SK-N-SH treated with all-trans-retinoic acid at 6 μM for 48 hours (cell line): Measurements from ENCODE around the gene POM121L2.

Experiments
- RARB ChIP-seq: fragments of 250-450 bp; sonication (Bioruptor Pico); IDR thresholded peaks from 2 replicates; pipeline ENCODE4 v1.8.0; 2021; ENCODE audit warnings: mild to moderate bottlenecking, moderate library complexity
- SNAI2 ChIP-seq: fragments of 250-450 bp; sonication (Bioruptor Pico); IDR thresholded peaks from 2 replicates; pipeline ENCODE4 v1.5.0; 2020; ENCODE audit warnings: mild to moderate bottlenecking, moderate library complexity
- ZFP3 ChIP-seq: fragments of 250-450 bp; sonication (Bioruptor Pico); IDR thresholded peaks from 2 replicates; pipeline ENCODE4 v1.5.0; 2020; ENCODE audit warnings: mild to moderate bottlenecking, moderate library complexity
- TF ChIP-seq, protein P1 (sequence below): fragments of 250-450 bp; sonication (Bioruptor Pico); IDR thresholded peaks from 2 replicates; pipeline ENCODE4 v1.5.0; 2020; ENCODE audit warnings: mild to moderate bottlenecking, moderate library complexity

GRCh38 chr6:27275025-27275956 is 36.8 kb downstream of the POM121L2 start:
- TF ChIP-seq SNAI2 (CRISPR knock-in tag) (no peak), ZFP3 (CRISPR knock-in tag) (no peak), RARB (CRISPR knock-in tag) (no peak)
- TF ChIP-seq, protein P1, sequence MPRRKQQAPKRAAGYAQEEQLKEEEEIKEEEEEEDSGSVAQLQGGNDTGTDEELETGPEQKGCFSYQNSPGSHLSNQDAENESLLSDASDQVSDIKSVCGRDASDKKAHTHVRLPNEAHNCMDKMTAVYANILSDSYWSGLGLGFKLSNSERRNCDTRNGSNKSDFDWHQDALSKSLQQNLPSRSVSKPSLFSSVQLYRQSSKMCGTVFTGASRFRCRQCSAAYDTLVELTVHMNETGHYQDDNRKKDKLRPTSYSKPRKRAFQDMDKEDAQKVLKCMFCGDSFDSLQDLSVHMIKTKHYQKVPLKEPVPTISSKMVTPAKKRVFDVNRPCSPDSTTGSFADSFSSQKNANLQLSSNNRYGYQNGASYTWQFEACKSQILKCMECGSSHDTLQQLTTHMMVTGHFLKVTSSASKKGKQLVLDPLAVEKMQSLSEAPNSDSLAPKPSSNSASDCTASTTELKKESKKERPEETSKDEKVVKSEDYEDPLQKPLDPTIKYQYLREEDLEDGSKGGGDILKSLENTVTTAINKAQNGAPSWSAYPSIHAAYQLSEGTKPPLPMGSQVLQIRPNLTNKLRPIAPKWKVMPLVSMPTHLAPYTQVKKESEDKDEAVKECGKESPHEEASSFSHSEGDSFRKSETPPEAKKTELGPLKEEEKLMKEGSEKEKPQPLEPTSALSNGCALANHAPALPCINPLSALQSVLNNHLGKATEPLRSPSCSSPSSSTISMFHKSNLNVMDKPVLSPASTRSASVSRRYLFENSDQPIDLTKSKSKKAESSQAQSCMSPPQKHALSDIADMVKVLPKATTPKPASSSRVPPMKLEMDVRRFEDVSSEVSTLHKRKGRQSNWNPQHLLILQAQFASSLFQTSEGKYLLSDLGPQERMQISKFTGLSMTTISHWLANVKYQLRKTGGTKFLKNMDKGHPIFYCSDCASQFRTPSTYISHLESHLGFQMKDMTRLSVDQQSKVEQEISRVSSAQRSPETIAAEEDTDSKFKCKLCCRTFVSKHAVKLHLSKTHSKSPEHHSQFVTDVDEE = no peak
